Head of caudate nucleus (tissue), 42 donors: Measurements from ENCODE around the gene POM121C.
"Not testable (repeated sequence)": the region's sequence is repeated elsewhere in the genome, so short reads cannot be mapped to it uniquely, and the experiment has no call there.

Experiments
- DNase-seq, 42 donors: peaks; one replicate each; pipeline versions ENCODE4 v3.0.0 to v3.0.0-alpha.2; 2020 to 2021; ENCODE audit warnings: mixed read lengths in 7 of 42
- intact Hi-C: fragments of 100-400 bp; cut with DNase I; formaldehyde crosslinking; loops from one replicate; pipeline ENCODE4 v1.15.0; 2022

POM121C gene

DNA sequence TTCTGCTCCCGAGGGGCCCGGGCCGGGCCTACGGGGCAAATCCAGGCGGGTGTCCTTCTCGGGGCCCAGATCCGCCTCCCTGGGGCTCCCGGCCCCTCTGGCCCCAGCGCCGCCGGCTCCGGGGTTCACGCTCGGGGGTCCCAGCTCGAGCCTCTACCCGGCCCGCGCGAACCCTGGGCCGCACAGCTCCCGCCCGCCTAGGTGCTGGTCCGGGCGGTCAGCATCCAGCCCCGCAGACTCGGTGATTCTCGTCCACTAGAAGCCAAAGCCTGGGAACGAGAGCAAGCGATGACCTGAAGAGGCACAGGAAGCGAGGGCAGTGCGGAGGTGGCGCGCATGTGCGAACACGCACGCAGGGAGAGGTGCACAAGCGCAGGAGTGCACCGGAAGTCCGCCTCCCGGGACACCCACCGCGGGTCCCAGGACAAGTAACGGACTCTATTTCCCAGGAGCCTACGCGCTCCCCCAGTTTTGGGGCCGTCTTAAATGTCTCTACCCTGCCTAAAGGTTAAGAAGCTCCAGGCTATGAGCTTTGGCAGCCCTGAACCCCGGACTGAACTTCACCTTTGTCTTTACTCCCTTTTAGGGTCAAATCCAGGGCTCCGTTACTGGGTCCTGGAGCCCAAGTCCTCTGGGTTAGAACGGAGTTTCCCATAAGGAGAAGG lies at the start of gene POM121C:
POM121C (minus strand) TSS at position 321 of the 665 bp plus-strand sequence. CDS start 44,803 bp downstream, outside the sequence.
- peak; percentile 80 to 95 (median 91) for DNase-seq
- intact Hi-C loops: not testable (repeated sequence)

GRCh38 chr7:75534727-75535307 lies 48.7 kb upstream of the POM121C start:
- intact Hi-C loops: no loop called here
- peak in 11 of 42 donors; percentile 19 to 67 (median 41) for DNase-seq

DNA sequence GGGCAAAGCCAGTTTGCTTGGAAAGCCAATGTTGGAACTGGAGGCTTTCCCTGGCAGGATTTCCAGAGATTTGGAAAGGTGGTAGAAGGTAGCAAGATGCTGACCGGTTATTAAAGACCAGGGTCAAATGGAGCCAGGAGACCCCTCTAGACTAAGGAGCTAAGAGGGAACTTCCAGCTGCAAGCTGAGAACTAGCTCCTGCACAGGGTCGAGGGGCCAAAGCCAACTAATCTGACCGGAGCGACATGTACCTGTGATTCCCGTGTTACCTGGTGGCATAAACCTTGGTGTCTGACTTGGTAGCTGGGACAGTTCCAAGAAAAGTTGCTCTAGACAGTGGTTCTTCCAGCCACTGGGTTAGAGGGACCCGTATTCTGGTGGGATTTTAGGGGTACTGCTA lies 47.8 kb upstream of the POM121C start:
- intact Hi-C loops: no loop called here
- DNase-seq: peak in 2 of 42 donors; percentile 22 to 35

DNA sequence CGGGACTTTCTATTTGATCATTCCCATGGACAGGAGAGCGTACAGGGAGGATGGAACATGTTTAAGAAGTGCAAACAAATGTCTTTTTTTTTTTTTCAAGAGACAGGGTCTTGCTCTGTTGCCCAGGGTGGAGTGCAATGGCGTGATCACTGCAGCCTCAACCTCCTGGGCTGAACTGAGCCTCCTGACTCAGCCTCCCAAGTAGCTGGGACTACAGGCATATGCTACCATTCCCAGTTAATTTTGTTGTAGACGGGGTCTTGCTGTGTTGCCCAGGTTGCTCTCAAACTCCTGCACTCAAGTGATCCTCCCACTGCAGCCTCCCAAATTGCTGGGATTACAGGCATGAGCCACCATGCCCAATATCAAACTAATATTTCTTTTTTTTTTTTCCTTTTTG lies 46.5 kb upstream of the POM121C start:
- intact Hi-C loops: no loop called here
- peak in 1 of 42 donors; percentile 21 for DNase-seq

- intact Hi-C loops: no loop called here
- DNase-seq: peak in 1 of 42 donors; percentile 38
Observed at GRCh38 chr7:75531359-75531821, 45.3 kb upstream of the POM121C start.

DNA sequence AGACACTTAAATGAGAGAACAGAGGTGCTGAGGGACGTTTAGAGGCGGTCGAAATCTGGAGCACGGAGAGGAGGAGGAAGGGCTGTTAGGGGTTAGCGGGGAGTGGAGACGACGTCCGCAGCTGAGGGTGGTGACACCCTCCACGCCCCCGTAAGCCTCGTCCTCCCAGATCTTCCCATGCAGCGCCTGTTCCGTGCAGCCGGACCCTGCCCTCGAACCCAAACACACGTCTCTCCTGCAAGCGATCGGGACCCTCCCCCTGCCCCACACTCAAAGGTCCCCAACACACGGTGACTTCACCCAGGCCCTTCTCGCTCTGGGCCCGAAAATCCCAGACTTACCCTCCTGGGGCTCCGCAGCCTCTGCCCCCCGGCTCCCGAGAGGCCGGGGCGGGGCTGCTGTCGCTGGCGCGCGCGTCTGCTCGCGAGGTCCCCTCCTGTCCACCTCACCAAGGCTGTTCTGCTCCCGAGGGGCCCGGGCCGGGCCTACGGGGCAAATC lies 41.2 kb upstream of the POM121C start:
- intact Hi-C loops: not testable (repeated sequence)
- peak in 2 of 42 donors; percentile 5 to 9 for DNase-seq

DNA sequence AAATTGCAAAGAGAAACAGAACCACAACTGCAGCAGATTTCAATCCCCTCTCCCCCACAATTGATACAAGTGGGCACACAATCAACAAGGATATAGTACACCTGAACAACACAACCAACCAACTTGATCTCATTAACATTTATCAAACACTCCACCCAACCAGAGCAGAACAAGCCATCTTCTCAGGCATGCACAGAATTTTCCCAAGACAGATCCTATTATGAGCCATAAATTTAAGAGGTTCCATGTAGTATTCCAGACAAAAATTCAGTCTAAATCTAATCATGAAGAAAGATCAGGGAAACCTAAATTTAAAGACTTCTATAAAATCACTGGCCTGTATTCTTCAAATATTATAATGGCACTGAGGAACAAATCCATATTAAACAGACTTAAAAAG lies 35.6 kb upstream of the POM121C start:
- DNase-seq, intact Hi-C loops: not testable (repeated sequence)

- DNase-seq, intact Hi-C loops: not testable (repeated sequence)
Observed at GRCh38 chr7:75518842-75519241, 32.7 kb upstream of the POM121C start.

DNA sequence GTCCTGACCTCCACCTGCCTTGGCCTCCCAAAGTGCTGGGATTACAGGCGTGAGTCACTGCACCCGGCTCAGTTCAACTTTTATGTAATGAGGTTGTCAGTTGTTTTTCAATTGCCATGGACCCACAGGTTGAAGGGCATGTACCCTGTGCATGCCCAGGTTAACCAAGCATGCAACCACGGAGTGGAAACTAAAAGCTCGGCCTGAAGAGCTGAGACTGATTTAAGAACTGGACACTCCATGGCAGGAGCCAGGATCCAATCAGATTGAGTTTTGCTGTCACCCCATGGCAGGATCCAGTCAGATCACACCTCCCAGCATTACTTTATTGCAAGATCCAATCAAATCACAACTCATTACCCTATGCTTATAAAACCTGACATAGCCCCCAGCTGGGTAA lies 22.9 kb upstream of the POM121C start:
- intact Hi-C loops, DNase-seq: not testable (repeated sequence)

DNA sequence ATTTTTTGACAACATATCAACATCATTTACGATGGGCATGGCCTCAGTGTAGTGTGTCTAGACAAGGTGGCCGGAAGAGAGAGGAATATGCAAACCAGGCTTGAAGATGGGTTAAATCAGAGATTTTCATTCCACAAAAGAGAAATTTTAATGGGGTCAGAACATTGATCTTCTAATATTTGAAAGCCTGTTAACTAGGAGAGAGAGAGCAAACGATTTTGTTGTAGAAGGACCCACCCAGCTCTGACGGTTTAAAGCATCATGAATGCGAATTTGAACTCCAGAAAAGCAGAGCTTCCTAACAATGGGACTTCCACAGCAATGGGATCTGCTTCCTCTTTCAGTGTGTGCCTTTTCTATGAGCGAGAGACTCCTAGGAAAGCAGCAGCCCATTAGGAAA lies 5.9 kb upstream of the POM121C start, which contains the start of gene SPDYE5:
SPDYE5 (plus strand) TSS at position 301 of the 400 bp plus-strand sequence. CDS start 1,728 bp downstream, outside the sequence.
- intact Hi-C loops, DNase-seq: not testable (repeated sequence)

GRCh38 chr7:75485355-75485978 lies 632 bp downstream of the POM121C start:
- DNase-seq: peak in 5 of 42 donors; percentile 2 to 23 (median 9)
- intact Hi-C loops: not testable (repeated sequence)

DNA sequence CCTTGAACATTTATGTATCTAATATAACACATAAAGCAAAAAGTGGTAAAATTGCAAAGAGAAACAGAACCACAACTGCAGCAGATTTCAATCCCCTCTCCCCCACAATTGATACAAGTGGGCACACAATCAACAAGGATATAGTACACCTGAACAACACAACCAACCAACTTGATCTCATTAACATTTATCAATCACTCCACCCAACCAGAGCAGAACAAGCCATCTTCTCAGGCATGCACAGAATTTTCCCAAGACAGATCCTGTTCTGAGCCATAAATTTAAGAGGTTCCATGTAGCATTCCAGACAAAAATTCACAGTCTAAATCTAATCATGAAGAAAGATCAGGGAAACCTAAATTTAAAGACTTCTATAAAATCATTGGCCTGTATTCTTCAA lies 5.8 kb downstream of the POM121C start:
- DNase-seq, intact Hi-C loops: not testable (repeated sequence)

DNA sequence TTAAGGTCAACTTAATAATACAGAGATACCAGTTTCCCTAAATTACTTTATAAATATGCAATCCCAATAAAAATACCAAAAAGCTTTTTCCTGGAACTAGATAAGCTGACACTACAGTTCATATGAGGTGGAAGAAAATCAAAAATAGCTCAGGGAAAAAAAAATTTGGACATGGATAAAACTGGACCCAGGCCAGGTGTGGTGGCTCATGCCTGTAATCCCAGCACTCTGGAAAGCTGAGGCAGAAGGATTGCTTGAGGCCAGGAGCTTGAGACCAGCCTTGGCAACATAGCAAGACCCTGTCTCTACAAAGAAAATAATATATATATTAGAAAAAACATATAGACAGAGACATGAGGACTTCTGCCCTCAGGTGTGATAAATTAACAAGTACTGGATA lies 8.6 kb downstream of the POM121C start:
- DNase-seq, intact Hi-C loops: not testable (repeated sequence)

DNA sequence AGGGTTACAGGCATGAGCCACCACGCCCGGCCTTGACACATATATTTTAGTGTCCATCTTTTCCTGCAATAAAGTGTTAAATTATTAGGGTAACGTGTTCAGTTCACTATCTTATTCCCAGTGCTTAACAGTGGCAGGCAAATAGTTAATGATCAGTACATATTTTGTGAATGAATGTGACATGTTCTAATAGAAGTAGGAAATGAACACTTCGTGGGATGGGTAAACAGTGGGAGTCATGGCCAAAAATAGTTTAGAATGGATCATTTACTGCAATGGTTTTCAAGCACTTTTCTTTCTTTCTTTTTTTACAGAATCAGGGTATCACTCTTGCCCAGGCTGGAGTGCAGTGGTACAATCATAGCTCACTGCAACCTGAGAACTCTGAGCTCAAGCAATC lies 15.9 kb downstream of the POM121C start:
- intact Hi-C loops, DNase-seq: not testable (repeated sequence)

- intact Hi-C loops, DNase-seq: not testable (repeated sequence)
Observed at GRCh38 chr7:75460541-75460940, 25.6 kb downstream of the POM121C start.

GRCh38 chr7:75458034-75458433 lies 28.1 kb downstream of the POM121C start:
- intact Hi-C loops, DNase-seq: not testable (repeated sequence)

DNA sequence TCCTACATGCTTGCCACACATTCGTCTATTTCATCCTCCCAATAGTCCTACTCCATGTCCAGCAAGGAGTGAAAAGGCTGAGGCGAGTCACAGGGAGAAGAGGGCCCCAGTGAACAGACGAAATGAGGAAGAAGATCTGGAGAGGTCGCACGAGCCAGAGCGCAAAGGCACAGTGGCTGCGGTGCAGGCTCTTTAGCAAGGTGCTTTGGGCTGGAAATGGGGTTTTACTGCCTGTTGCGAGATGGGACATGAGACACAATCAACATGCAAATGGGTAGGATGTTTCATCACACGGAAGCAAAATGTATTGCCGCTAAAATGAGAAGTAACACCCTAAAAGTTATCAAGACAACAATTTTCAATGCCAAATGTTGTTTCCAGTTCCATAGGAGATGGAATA lies 29.7 kb downstream of the POM121C start:
- intact Hi-C loops, DNase-seq: not testable (repeated sequence)

- intact Hi-C loops, DNase-seq: not testable (repeated sequence)
Observed at GRCh38 chr7:75452494-75452955, 33.6 kb downstream of the POM121C start.

GRCh38 chr7:75449946-75450345 lies 36.2 kb downstream of the POM121C start:
- intact Hi-C loops, DNase-seq: not testable (repeated sequence)
